Measurements from ENCODE around the gene FAM234B. TPM values are rescaled to one million over a fixed set of nuclear protein-coding genes. Genes with fewer than 3 reads are reported as not detected.

FAM234B gene
- total and polyA plus RNA-seq, 2 of the 8 experiments (the other 6 are each of a cell fraction or from before 2014, with no cell fraction given), result 12.5 to 29.1 TPM

DNA sequence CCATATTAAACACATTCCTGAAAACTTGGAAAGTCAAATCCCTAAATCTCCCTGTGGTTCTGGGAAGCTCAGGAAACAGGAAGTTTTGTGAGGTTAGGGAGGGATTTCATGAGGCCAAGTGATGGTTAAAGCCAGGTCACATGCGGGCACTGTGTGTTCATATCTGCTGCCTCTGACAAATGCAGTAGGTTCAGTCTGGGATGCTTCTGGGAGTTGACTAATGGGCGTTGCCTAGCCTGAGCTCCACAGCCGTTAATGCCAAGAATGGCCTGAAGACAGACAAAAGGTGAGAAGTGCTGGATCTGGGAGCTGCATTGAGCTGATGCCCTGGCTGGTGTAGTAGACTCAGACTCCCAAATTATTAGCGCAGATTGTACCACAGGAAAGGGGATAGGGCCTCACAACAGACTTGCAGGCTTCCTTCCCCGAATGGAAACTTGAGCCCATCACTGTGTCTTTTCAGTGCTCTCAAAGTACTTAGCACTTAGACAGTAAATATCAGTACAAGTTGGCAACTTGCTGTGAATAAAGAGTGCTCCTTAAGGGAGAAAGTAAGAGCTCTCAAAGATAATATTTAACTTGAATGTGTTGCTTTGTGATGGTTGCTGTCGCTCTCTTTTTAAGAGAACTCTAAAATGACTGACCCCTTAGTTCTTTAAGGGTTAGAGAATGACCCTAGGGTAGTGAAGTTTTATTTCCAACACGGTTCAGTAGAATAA lies 41.9 kb downstream of the FAM234B start:
- H4K8ac ChIP-seq (ENCODE audit: extremely low read depth, insufficient read depth, low read length), result no peak overlapping the region
- H3K23me2 ChIP-seq (ENCODE audit: low read depth, low read length), result no peaks in the 10 kb centered on the region; the same call in 1 of the 2 replicates
- peak overlapping the region; percentile 82 for H2BK12ac ChIP-seq (ENCODE audit: low read depth, low read length)
- H3K9ac ChIP-seq (replicated peaks in 1 of 4; ENCODE audit: extremely low read depth in 1 of 4, low read depth in 3 of 4, low read length in 3 of 4), result no peak overlapping the region
- no peak overlapping the region for H3K18ac ChIP-seq (ENCODE audit: extremely low read depth, low read length)
- H3K27ac ChIP-seq (ENCODE audit: low read depth, low read length), result no peak overlapping the region
- peak overlapping the region; percentile 83 for H3K4ac ChIP-seq (replicated peaks; ENCODE audit: insufficient read length, low read depth, low read length)
- CTCF ChIA-PET (ENCODE audit: partially characterized antibody), result interaction anchor here (1.0 to 5.7 kb wide), 8 partner anchors 11 to 173 kb away, joined by 3 to 39 read pairs (median 6); partner anchors contain the start of gene FAM234B
- peak overlapping the region; percentile 41 for H2BK120ac ChIP-seq (replicated peaks; ENCODE audit: low read depth, low read length)
- H4K5ac ChIP-seq (ENCODE audit: insufficient read length, low read depth, low read length), result no peak overlapping the region
- no peaks in the 10 kb centered on the region for H4K20me1 ChIP-seq (replicated peaks in 1 of 2; ENCODE audit: control insufficient read depth in 1 of 2, insufficient read depth in 2 of 2, low read length in 2 of 2)
- H3K9me3 ChIP-seq (ENCODE audit: insufficient read depth in 2 of 2, low read depth in 1 of 2, low read length in 1 of 2), result no peaks in the 10 kb centered on the region
- 0 out of 2 replicates have a peak overlapping the region, but pooled peaks have one; percentile 24 for H2BK20ac ChIP-seq (ENCODE audit: low read length)
- H3K56ac ChIP-seq (replicated peaks; ENCODE audit: insufficient read length, low read depth, low read length), result no peak overlapping the region
- no peak overlapping the region for H2BK15ac ChIP-seq (ENCODE audit: low read length)
- H3K4me1 ChIP-seq (replicated peaks in 1 of 4; ENCODE audit: control insufficient read depth in 3 of 4, insufficient read depth in 4 of 4, low read length in 3 of 4), result peaks cover 20 to 26% (median 24%) of the 10 kb centered on the region in 4 experiments
- H3K4me2 ChIP-seq (ENCODE audit: insufficient read depth in 1 of 2, low read depth in 2 of 2, low read length in 2 of 2), result no peak overlapping the region
- H2AFZ ChIP-seq (ENCODE audit: low read length), result no peak overlapping the region
- WGBS, 2 experiments (ENCODE audit: extremely low coverage in 1 of 2, insufficient coverage in 1 of 2, insufficient read length in 1 of 2, insufficient replicate concordance in 2 of 2, low coverage in 1 of 2, low lambda C conversion rate in 2 of 2, missing lambda C conversion rate in 1 of 2), result 92% methylated on average over 7 of the region's 7 CpGs; no CpG with 5 or more reads in 1 of the 2 experiments
- H2AK5ac ChIP-seq (ENCODE audit: low read depth, low read length), result peak overlapping the region; percentile 47; the same call in 1 of the 2 replicates
- no peak for FAIRE-seq
- POLR2A ChIA-PET (ENCODE audit: partially characterized antibody), result interaction anchor here (0.6 to 2.1 kb wide), 2 partner anchors 36 to 80 kb away, joined by 3 to 5 read pairs; no protein-coding TSS in a partner anchor
- no peak overlapping the region for H4K91ac ChIP-seq (replicated peaks; ENCODE audit: insufficient read length, low read length)
- no peak for DNase-seq (ENCODE audit: low read depth in 1 of 2, low spot score in 2 of 2)
- H3K23ac ChIP-seq (ENCODE audit: insufficient read length), result no peak overlapping the region
- H3K4me3 ChIP-seq (ENCODE audit: extremely low read depth in 1 of 4, insufficient read depth in 2 of 4, low read depth in 3 of 4, low read length in 4 of 4), result no peak overlapping the region
- H3K79me2 ChIP-seq (ENCODE audit: control insufficient read depth in 1 of 2, insufficient read depth in 2 of 2, low read length in 2 of 2), result no peaks in the 10 kb centered on the region
- no peaks in the 10 kb centered on the region for H3K27me3 ChIP-seq (replicated peaks in 1 of 4; ENCODE audit: control insufficient read depth in 3 of 4, extremely low read depth in 1 of 4, insufficient read depth in 3 of 4, low read length in 3 of 4)
- H3K79me1 ChIP-seq (ENCODE audit: low read depth, low read length), result no peaks in the 10 kb centered on the region
- H3K14ac ChIP-seq (ENCODE audit: insufficient read length), result no peak overlapping the region
- H3K36me3 ChIP-seq (ENCODE audit: control insufficient read depth in 2 of 4, insufficient read depth in 4 of 4, low read length in 3 of 4), result peaks cover 0 to 12% (median 4%) of the 10 kb centered on the region in 4 experiments; a peak in 6 of 8 replicates
- no peak overlapping the region for H2BK5ac ChIP-seq (ENCODE audit: low read depth, low read length)
- TF ChIP-seq KDM5A (IDR thresholded peaks at IDR 0.05; ENCODE audit: low read length) (no peak), SP4 (IDR thresholded peaks at IDR 0.05; ENCODE audit: low read length) (no peak), TCF12 (IDR thresholded peaks at IDR 0.05; ENCODE audit: low read depth, low read length) (no peak), RNF2 (IDR thresholded peaks at IDR 0.05; ENCODE audit: borderline replicate concordance, low read depth, low read length, missing control alignments, poor library complexity, severe bottlenecking) (no peak), POLR2AphosphoS5 (IDR thresholded peaks at IDR 0.05; ENCODE audit: low read depth, low read length) (no peak), SIRT6 (IDR thresholded peaks at IDR 0.05; ENCODE audit: low read length) (no peak), CREB1 (IDR thresholded peaks at IDR 0.05) (no peak), POU5F1 (IDR thresholded peaks at IDR 0.05; ENCODE audit: low read depth, low read length) (no peak)
- TF ChIP-seq, protein P1, sequence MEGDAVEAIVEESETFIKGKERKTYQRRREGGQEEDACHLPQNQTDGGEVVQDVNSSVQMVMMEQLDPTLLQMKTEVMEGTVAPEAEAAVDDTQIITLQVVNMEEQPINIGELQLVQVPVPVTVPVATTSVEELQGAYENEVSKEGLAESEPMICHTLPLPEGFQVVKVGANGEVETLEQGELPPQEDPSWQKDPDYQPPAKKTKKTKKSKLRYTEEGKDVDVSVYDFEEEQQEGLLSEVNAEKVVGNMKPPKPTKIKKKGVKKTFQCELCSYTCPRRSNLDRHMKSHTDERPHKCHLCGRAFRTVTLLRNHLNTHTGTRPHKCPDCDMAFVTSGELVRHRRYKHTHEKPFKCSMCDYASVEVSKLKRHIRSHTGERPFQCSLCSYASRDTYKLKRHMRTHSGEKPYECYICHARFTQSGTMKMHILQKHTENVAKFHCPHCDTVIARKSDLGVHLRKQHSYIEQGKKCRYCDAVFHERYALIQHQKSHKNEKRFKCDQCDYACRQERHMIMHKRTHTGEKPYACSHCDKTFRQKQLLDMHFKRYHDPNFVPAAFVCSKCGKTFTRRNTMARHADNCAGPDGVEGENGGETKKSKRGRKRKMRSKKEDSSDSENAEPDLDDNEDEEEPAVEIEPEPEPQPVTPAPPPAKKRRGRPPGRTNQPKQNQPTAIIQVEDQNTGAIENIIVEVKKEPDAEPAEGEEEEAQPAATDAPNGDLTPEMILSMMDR (IDR thresholded peaks at IDR 0.05; ENCODE audit: control extremely low read depth in 1 of 3, insufficient read depth in 1 of 3, low read depth in 1 of 3, low read length in 3 of 3), result no peak
